CD1c-positive myeloid dendritic cell (primary cell): ENCODE results near the gene DMRT3.

ENCODE experiments used
- DNase-seq: peaks from one replicate; pipeline ENCODE4 v3.0.0-alpha.2; 2016; ENCODE audit errors: extremely low spot score

The DMRT3 gene, protein sequence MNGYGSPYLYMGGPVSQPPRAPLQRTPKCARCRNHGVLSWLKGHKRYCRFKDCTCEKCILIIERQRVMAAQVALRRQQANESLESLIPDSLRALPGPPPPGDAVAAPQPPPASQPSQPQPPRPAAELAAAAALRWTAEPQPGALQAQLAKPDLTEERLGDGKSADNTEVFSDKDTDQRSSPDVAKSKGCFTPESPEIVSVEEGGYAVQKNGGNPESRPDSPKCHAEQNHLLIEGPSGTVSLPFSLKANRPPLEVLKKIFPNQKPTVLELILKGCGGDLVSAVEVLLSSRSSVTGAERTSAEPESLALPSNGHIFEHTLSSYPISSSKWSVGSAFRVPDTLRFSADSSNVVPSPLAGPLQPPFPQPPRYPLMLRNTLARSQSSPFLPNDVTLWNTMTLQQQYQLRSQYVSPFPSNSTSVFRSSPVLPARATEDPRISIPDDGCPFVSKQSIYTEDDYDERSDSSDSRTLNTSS

DNA sequence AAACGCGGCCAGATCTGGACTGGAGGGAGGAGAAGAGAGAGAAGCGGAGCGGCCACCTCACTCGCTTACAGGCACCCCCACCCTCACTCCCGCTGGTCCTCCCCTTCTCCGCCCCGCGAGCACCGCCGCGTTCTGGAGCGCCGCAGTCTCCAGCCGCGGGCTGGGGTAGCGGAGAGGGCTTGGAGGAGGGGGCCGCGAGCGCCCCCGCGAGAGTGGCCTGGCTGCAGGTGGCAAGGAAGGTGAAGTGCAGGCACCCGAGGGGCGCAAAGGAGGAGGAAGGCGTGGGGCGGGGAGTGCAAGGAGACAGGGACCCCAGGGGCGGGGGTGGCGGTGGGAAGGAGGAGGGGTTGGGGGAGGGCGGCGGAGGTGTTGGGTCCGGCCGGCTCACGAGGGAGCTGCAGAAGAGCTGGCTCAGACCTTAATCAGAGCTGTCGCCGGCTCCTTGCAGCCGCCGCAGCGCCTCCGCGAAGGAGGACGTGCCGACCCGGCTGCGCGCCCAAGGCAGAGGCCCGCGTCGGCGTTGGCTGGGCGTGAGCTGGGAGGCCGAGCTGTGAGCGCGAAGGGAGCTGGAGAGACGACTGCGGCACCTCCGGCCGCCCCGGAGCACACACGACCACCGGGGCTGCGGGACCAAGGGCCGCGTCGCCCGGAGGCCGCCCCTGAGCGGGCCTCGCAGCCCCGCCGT lies at the start of gene DMRT3:
DMRT3 (plus strand) TSS at position 398 of the 685 bp plus-strand sequence. CDS start 347 bp downstream, outside the sequence.
- no peak for DNase-seq

DNA sequence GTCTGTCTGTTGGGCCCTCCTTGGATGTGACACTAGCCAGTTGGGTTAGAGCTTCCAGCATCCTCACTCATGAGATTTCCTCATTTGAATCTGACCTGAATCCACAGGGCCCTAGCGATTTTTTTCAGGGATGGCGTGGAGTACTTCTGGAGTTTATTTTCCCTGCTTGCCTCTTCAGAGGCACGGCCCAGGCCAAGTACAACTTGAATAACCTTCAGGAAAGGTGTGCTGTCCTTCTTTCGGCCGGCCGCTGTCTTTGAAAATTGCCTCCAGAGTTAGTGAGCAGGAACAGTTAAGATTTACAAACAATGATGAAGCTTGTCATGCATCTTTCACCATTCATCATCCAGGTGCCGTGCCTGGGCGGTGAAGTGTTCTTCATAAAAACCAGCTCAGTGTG lies 49.5 kb upstream of the DMRT3 start:
- DNase-seq, result no peak

DNA sequence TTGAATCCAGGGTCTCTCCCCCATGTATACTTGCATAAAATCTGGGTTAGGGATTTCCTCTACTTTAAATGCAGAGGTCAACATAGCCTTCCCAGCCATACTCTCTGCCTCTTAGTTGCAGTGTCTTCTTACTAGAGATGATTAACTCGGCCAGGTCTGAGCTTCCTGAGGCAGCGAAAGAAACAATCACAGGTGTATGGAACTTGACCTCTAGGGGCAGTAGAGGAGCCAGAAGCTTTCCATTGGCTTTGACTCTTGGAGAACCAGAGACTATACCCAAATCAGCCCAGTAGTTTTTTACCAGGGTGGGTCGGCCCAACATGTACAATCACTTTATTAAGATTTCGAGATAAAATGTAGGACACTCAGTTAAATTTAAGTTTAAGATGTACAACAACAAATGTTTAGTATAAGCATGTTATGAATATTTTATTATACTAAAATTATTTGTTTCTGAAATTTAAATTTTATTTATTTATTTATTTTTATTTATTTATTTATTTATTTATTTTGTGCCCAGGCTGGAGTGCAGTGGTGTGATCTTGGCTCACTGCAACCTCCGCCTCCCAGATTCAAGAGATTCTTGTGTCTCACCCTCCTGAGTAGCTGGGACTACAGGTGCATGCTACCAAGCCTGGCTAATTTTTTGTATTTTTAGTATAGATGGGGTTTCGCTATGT lies 48.0 kb upstream of the DMRT3 start:
- DNase-seq, result peak; percentile 29

- DNase-seq, result no peak
These were observed 46.7 kb upstream of the DMRT3 start for GRCh38 chr9:929719-930118.

GRCh38 chr9:933356-933755 lies 43.1 kb upstream of the DMRT3 start:
- DNase-seq, result no peak

- DNase-seq, result no peak
These were observed 41.0 kb upstream of the DMRT3 start for GRCh38 chr9:935348-935965.

DNA sequence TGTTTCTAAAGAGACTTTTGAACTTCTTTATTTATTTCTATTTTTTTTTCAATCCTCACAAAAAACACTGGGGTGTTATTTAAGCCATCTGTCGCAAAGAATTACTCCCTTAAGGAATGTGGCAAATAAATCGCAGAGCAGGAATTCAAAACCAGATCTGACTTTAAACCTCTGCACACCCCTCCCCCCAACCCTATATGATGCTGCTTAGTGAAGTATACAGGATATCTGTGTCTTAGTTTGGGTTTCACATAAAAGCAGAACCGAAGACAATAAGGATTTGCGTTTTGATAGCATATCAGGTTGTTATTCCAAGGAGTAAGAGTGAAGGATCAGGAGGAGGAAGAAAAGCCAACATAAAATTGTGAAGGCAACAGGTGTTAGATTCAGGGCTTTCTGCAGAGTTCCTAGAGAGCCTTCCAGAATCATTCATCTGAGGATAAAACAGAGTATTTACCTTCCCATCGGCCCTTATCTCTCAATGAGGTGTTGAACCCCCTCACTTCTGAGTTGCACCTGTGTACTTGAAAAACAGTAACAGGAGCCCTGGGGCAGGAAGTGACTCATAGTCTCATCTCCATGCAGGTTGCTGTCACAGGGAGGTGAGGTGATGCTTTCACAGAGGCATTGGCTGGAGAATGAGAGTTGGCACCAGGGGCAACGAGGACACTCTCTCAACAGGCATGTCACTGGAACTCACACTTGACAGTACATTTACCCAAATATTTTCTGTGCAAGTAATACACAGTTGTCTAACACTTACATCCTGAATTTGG lies 33.5 kb upstream of the DMRT3 start:
- DNase-seq, result no peak

GRCh38 chr9:947985-948384 lies 28.5 kb upstream of the DMRT3 start:
- DNase-seq, result no peak

DNA sequence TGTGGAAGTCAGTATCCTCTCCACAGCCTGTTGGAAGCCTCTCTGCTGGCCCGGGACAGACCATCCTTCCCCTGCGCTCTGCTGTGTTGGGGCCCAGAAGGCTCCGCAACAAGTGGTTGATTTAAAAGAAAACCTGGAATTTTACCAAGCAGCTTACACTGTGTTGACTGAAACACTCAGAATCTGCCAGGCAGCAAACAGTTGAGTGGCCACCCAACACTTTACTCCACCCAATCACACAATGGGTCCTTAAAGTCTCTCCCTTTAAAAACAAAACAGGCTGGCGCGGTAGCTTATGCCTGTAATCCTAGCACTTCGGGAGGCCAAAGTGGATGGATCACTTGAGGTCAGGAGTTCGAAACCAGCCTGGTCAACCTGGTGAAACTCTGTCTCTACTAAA lies 28.0 kb upstream of the DMRT3 start:
- DNase-seq, result no peak

GRCh38 chr9:950139-950538 lies 26.3 kb upstream of the DMRT3 start:
- DNase-seq, result no peak

DNA sequence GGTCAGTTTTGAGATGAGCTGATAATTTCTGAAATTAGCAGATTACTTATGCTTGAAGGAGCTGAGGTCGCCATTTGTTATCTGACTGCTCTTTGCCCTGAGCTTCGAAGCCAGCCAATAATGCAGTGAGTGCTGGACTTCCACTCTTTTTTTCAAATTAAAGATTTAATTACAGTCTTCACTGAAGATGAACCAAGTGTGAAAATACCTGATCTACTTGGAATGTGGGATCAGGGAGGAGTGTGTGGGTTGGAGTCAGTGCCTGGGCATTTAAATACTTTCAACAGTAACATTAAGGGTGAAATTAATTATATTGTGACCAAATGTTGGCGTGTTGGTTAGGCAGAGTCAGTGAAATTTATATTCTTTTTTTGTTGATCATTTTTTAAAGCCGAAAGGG lies 23.9 kb upstream of the DMRT3 start:
- DNase-seq, result no peak

DNA sequence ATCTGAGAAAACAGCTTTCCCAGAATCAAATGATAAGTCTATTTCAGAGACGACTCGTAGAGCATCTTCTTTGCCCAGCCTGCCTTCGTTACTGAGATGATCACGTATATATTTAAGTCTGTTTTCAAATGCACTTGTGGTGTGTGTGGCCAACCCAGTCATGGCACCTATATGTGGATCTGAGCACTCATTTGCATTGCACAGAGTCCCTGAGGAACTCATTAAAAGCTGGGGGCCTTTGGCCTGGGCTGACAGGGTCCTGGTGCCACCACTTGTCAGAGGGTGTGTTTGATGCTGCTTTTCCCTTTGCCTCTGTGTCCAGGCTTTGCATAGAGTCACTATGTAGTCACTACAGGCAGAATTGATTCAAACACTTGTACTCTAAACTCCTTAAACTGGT lies 17.4 kb upstream of the DMRT3 start:
- DNase-seq, result no peak

GRCh38 chr9:959914-960313 lies 16.5 kb upstream of the DMRT3 start:
- DNase-seq, result no peak

DNA sequence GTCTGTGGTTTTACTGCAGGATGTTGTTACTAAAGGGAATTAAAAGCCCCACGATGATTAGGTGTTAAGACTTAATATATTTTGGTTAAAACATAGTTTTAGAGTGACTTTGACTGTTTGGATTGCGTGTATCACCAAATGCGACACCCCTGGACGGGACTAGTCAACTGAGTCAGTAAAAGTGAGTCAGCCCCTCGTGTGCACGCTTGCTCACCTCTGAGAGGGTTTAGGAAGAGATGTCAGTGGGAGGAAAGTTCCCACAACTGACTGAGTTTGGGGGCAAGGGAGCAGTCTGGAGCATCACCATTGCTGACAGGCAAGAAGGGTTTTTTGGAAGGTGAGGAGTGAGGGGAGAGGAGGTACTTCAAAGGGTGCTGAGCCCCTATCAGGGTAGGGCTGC lies 14.4 kb upstream of the DMRT3 start:
- DNase-seq, result no peak

GRCh38 chr9:965497-965896 lies 11.0 kb upstream of the DMRT3 start:
- no peak for DNase-seq

GRCh38 chr9:966870-967269 lies 9.6 kb upstream of the DMRT3 start:
- no peak for DNase-seq

GRCh38 chr9:967436-967835 lies 9.0 kb upstream of the DMRT3 start:
- DNase-seq, result no peak

GRCh38 chr9:967903-968641 lies 8.4 kb upstream of the DMRT3 start:
- no peak for DNase-seq

GRCh38 chr9:969310-970150 lies 6.9 kb upstream of the DMRT3 start:
- no peak for DNase-seq
